Amygdala (tissue), 56 donors: ENCODE data around the gene ARRB2.
A peak's percentile ranks its signal among the peaks of the same experiment; 100 is the strongest.
"Not testable (repeated sequence)": the region's sequence is repeated elsewhere in the genome, so short reads cannot be mapped to it uniquely, and the experiment has no call there.

Experiments used
- DNase-seq, 56 donors: peaks; one replicate each; lab custom pipeline; 2025; lab: John Stamatoyannopoulos, UW

ARRB2 gene

DNA sequence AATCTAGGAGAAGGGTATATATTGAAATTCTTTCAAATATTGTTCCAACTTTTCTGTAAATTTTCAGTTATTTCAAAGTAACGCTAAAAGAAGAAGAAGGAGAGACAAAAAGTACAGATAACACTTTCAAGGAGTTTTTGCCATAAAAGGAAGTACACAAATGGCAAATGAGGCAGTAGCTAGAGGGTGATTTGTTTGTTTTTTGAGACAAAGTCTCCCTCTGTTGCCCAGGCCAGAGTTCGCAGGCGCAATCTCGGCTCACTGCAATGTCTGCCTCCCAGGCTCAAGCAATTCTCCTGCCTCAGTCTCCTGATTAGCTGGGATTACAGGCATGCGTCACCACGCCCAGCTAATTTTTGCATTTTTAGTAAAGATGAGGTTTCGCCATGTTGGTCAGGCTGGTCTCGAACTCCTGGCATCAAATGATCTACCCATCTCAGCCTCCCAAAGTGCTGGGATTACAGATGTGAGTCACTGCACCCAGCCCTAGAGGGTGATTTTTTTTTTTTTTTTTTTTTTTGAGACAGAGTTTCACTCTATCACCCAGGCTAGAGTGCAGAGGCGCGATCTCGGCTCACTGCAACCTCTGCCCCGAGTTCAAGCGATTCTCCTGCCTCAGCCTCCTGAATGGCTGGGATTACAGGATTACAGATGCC lies 10.9 kb upstream of the ARRB2 start:
- not testable (repeated sequence) for DNase-seq

DNA sequence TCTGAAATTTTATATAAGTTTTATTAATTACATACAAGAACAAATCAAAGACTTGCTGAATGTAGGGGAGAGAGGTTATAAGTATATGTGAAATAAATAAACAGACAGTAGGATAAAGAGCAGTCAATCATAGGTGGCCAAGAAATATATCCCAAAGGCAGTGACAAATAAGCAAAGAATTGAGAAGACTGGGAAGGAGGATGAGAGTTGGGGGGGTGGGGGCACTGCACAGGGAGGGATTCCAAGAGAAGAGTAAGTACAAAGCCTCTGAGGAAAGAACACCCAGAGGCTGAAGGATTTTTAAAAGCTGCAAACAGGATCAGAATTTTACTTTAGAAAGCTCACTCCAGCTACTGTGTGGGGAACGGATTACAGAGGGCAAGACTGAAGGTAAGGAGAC lies 9.3 kb upstream of the ARRB2 start:
- DNase-seq: no peak

DNA sequence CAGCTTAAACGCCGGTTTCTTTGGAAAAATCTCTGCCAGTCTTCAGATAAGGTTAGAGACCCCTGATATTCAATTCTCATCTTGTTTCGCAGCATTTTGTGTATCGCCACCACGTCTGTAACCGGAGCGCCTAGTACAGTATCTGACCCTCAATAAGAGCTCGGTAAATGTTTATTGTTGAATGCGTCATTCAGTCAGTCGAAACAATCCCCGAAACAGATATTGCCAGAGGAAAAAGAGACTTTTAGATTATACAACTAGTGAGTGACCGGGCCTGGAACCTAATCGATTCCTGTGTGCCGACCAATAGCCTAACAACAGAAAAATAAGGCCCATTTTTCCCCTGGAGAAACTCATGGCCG lies 7.1 kb upstream of the ARRB2 start:
- no peak for DNase-seq

DNA sequence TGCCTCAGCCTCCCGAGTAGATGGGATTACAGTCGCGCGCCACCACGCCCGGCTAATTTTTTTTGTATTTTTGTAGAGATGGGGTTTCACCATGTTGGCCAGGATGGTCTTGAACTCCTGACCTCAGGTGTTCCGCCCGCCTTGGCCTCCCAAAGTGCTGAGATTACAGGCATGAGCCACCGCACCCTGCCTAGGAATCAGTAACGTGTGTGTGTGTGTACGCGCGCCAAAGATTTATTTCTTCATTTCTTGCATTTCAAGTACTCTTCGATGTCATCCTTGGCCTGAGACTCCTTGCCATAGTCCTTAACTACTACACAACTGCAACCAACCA lies 5.9 kb upstream of the ARRB2 start:
- not testable (repeated sequence) for DNase-seq

DNA sequence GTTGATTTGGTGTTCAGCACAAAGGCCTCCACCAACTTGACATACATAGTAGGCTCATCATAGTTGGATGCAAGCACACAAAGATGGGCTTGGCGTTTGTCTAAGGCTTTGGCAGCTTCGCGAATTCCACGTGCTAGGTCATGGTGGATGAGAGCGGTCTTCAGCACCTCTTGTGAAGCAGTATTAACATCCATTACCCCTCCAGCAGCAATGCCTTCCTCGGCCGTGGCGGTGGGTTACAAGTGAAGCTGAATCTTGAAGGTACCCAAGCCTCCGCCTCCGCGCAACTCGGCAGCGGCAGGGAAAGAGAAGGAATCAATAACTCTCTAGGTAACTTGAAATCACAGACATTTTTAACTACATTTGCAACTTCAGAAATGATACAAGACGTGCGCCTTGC lies 5.4 kb upstream of the ARRB2 start:
- no peak for DNase-seq

DNA sequence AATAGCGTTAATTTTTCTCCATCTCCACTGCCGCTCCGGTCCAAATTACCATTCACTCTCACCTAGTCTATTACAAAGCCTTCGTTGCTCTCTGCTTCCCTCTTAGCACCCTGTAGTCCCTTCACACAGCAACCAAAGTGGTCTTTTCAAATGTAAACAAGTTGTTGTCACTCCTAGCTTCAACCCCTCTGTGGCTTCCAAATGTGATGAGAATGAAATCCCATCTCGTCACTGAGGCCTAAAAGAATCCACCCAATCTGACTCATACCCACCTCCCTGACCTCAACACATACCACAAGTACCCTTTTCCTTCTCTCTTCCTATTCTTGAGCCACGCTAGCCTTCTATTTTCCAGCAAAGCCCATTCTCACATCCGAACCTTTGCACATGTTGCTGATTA lies 4.3 kb upstream of the ARRB2 start:
- DNase-seq: no peak

DNA sequence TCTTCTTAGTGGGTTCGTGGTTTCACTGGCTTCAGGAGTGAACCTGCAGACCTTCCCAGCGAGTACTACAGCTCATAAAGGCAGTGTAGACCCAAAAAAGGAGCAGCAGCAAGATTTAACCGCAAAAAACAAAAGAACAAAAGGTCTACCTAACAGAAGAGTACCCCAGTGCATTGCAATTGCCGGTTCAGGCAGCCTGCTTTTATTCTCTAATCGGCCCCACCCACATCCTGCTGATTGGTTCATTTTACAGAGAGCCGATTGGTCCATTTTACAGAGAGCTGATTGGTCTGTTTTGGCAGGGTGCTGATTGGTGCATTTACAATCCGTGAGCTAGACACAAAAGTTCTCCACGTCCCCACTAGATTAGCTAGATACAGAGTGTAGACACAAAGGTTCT lies 2.0 kb upstream of the ARRB2 start:
- DNase-seq: peak in 14 of 56 donors; percentile 7 to 46 (median 22)

DNA sequence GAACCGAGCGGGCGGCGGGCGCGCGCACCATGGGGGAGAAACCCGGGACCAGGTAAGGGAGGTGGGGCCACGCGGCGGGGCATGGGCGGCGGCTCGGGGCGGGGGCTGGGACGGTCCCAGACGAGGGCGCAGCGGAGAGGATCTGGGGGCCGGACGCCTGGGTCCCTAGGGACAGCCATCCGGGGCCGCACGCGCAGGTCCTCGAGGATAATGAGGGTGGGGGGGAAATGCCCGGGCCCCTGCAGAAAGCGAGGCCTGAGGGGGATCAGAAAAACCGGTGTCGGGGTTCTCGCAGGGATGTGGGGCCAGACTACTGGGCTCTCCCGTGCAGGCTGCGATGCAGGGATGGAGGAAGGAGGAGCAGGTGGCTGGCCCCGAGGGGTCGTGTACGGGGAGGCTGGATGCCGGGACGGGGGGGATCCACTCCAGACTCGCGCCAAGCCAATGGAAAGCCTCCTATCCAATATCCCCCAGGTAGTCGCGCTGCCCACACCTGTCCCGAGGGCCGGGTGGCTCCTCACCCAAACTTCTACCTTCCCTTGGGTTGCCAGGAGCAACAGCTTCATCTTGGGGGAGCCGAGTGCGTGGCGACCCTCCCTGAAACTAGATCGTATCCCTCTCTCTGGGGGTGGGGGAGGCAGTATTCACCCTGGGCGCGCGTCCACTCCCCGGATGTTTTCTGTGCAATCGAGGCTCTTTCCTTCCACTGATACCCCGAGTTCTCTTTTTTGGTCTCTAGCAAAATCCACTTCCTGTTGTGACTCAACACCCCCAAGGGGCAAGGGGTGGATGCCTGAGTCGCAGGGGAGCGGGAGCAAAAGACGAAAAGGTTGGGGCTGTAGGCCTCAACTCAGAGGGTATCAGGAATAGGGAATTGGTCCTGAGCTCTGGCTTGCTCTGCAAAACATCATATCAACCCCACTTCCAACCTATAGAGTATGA lies 532 bp downstream of the ARRB2 start:
- peak in 4 of 56 donors; percentile 23 to 53 (median 45) for DNase-seq

DNA sequence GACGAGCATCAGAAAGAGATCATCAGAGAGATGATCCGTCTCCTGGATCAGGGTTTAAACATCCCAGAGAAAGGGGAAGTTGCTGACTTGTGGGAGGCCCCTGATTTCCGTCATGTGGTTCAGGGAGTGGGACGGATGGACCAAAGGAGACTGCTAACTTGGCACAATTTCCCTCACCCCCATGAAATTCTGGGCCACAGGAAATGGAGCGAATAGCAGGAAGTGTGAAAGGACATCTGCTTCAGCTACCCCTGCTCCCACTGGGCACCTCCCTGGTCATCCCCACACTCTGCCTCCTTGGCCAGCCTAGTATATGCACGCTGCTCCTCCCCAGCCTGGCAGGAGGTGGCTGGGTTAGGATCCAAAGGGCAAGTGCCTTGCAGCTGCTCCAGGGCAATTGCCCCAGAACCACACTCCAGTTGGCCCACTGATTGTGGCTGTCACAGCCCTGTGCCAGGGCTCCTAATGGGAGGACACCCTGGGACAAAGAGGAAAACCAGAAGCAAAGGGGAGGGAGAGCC lies 1.3 kb downstream of the ARRB2 start:
- DNase-seq: peak in 25 of 56 donors; percentile 11 to 70 (median 24)

DNA sequence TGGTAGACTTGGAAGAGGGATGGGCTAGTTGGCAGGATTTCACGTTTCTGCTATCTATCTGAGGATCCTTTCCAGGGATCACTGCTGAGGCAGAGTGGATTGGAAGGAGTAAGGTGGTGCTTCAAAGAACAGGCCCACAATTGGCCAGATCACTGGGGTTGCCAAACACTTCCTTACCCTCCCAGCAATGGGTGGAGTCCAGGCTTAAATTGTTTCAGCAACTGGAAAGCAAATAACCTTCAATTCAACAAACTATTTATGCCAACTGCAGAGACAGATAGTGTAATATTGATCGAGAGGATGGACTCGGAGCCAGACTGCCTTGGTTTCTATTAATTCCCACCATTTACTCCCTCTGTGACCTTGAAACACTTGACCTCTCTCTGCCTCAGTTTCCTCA lies 2.1 kb downstream of the ARRB2 start:
- no peak for DNase-seq

DNA sequence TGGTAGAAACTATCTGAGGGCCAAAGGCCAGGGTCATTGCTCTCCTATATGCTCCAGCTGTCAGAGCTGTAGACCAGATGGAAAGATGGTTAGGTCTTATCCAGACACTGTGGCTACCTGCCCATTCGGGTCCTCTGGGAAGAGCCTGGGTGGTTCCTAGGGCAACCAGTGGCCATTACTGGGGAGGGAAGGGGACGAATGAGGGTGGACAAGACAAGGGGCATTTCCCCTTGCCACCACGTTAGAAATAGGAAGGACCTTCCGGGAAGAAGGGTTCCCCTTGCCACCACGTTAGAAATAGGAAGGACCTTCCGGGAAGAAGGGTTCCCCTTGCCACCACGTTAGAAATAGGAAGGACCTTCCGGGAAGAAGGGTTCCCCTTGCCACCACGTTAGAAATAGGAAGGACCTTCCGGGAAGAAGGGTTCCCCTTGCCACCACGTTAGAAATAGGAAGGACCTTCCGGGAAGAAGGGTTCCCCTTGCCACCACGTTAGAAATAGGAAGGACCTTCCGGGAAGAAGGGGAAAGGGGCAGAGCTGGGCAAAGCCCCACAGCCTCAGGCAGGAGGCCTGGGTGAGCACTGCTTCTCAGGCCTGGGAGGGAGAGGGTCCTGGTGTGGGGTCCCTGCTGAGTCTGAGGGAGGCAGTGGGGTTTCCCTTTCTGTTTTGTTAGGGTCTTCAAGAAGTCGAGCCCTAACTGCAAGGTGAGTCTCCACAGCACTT lies 4.1 kb downstream of the ARRB2 start:
- not testable (repeated sequence) for DNase-seq

DNA sequence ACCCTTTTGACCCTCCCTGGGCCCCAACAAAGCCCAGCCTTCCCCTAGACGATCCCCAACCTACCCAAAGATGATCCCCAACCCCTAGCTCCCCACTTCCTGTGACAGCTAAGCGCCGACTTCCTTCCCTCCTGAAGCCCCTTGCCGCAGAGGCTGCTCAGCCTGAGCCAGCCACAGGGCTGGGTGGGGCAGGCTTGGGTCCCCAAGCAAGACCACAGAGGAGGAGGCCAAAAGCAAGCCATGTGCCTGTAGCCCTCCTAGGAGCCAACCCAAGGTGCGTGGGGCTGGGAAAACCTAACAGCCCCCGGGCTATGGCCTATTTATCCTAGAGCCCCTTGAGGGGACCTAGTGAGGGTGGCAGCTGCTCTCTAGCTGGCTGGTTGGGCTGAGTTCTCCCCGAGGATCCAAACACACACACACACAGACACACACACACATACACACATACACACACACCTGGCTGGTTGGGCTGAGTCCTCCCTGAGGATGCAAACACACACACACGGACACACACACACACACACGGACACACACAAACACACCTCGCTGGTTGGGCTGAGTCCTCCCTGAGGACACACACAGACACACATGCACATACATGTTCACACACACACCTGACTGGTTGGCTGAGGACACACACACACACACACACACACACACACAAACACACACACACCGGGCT lies 4.8 kb downstream of the ARRB2 start:
- DNase-seq: no peak

DNA sequence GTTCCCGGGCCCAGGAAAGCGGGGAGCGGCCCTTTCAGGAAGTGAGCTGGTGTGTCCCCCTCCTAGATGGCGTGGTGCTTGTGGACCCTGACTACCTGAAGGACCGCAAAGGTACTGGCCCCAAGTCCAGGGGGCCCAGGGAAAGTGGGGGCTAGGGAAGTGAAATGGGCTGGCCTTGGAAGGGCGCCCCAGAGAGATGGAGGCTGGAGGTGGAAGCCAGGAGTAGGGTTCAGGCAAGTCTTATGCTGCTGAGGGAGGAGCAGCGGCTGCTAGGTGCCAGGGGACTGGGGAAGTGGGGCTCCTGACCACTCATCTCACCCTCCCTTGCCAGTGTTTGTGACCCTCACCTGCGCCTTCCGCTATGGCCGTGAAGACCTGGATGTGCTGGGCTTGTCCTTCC lies 5.6 kb downstream of the ARRB2 start:
- DNase-seq: no peak

DNA sequence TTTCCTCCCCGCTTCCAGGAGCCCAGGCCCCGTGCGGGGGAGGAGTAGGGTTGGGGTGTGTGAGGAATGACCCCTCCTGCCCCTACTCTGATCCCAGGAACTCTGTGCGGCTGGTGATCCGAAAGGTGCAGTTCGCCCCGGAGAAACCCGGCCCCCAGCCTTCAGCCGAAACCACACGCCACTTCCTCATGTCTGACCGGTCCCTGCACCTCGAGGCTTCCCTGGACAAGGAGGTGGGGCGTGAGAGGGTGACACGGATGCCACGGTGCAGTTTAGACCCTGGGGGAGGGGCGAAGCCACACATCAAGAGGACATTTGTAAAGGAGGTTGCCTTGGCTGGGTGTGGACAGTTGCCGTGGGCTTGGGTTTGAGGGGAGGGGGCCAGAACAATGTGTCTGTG lies 7.4 kb downstream of the ARRB2 start:
- no peak for DNase-seq

DNA sequence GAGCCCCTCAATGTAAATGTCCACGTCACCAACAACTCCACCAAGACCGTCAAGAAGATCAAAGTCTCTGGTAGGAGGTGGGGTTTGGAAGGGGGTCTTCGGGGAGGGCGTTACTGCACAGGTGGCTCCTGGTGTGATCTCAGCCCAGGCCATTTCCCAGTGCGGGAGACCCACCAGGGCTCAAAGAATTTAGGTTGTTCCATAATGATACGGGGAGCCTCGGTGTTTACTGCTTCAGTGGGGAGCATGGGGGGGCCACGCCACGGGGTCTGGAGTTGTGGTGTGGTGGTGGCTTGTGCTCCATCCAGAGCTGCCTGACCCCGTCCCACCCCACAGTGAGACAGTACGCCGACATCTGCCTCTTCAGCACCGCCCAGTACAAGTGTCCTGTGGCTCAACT lies 7.8 kb downstream of the ARRB2 start:
- no peak for DNase-seq

DNA sequence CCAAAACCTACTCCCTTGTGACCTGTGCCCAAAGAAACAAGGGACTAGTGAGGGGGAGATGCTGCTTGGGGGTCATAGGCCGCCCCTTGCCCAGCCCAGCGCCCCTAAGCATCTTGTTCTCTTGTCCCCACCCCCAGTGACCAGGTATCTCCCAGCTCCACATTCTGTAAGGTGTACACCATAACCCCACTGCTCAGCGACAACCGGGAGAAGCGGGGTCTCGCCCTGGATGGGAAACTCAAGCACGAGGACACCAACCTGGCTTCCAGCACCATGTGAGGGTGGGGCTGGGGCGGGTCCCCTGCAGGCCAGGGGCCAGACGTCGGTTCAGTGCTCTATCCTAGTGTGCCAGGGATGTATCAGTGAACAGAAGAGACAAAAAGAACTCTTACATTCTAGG lies 8.7 kb downstream of the ARRB2 start:
- DNase-seq: no peak

DNA sequence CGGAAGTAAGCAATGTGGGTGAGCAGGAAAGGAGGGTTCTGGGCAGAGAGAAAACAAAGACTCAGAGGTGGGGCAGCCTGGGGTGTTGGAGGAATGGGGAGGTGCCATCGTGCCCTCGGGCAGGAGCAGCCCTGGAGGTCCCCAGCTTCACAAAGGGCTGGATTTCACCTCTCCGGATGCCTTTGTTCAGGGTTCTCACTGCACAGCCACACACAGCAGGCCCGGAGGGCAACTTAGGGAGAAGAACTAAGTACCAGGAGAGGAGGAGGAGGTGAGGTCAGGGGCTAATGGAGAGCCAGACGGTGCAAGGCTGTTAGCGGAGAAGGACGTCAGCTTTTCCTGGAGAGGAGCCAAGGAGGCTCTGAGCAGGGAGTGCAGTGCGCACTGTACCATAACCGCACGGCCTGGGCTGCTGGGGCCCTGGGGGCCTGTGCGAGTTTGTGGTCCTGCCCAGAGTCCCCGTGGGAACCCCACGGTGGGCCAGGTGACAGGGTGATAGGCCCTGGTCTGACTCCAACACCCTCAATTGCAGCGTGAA lies 9.3 kb downstream of the ARRB2 start:
- no peak for DNase-seq

DNA sequence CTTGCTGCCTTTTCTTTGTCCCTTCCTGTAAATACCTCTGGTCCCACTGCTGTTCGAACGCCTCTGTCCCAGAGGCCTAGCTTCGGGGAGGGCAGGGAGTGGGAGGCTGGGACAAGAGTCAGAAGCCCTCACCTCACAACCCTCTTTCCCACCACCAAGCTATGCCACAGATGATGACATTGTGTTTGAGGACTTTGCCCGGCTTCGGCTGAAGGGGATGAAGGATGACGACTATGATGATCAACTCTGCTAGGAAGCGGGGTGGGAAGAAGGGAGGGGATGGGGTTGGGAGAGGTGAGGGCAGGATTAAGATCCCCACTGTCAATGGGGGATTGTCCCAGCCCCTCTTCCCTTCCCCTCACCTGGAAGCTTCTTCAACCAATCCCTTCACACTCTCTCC lies 10.4 kb downstream of the ARRB2 start:
- DNase-seq: no peak

DNA sequence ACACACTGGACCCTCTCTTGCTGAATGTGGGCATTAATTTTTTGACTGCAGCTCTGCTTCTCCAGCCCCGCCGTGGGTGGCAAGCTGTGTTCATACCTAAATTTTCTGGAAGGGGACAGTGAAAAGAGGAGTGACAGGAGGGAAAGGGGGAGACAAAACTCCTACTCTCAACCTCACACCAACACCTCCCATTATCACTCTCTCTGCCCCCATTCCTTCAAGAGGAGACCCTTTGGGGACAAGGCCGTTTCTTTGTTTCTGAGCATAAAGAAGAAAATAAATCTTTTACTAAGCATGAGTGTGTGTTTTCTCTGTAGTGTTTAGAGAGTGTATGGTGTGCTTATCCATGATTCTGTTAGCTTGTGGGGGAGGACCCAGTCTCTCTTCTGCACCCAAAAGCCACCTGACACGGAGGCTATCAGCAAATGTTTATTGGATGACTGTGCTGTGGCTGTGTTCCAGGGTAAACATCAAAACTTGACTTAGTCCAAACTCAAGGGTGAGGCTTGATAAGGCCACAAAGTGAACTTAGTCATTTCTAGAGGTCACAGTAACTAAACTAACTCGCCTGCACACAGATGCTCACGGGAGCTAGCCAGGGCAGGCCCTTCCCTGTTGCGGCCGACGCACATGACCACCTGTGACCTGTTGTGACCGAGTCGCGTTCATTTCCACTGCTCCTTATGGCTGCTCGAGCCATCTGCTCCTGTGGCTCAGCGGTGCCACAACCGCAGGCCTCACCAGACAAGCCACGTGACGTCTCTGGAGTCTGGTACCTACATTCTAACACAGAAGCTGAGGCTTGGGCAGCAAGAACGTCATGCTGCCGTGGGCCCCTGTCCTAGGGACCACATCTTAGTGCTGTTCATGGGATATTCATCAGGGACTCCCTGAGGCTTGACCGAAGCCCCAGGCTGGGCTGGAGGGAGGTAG lies 11.0 kb downstream of the ARRB2 start:
- DNase-seq: peak in 2 of 56 donors; percentile 4 to 19
